ENCODE results near the gene GBP2.

GBP2 gene

GRCh38 chr1:89060091-89060490, 65.8 kb downstream of the GBP2 start:
- DNase-seq: no peak
